Upper lobe of left lung (tissue), 6 donors: Measurements from ENCODE around the gene FURIN. TPM values are rescaled to one million over a fixed set of nuclear protein-coding genes. Genes with fewer than 3 reads are reported as not detected.
A peak's percentile ranks its signal among the peaks of the same experiment; 100 is the strongest.

ENCODE experiments used
- ATAC-seq, 2 donors: fragments of 200-7000 bp; cut with Tn5 transposase; one replicate each; pipeline ENCODE4 v1.9.1; 2022; ENCODE audit warnings: mild to moderate bottlenecking in 2 of 2, moderate library complexity in 2 of 2; ENCODE audit not compliant: low FRiP score in 2 of 2
- DNase-seq, 2 donors: peaks; one replicate each; pipeline ENCODE4 v3.0.0-alpha.2; 2019 to 2020
- H3K27ac ChIP-seq, 4 donors: fragments of 200-600 bp; sonication (generic); one replicate each; pipeline ENCODE4 v1.5.1; 2016 to 2019
- H3K27me3 ChIP-seq, 4 donors: fragments of 200-600 bp; sonication (generic); one replicate each; pipeline ENCODE4 v1.5.1; 2017 to 2019
- H3K36me3 ChIP-seq, 4 donors: fragments of 200-600 bp; sonication (generic); one replicate each; pipeline ENCODE4 v1.5.1; 2016 to 2019
- H3K4me1 ChIP-seq, 4 donors: fragments of 200-600 bp; sonication (generic); one replicate each; pipeline ENCODE4 v1.5.1; 2018 to 2019
- H3K4me3 ChIP-seq, 4 donors: fragments of 200-600 bp; sonication (generic); one replicate each; pipeline ENCODE4 v1.5.1; 2017 to 2019; ENCODE audit warnings: mild to moderate bottlenecking in 2 of 4, moderate library complexity in 1 of 4
- H3K9me3 ChIP-seq, 4 donors: fragments of 200-600 bp; sonication (generic); one replicate each; pipeline ENCODE4 v1.5.1; 2018 to 2019
- CTCF ChIP-seq, 6 experiments: fragments of 450-650 bp in 4 of 6; fragments of 200-600 bp in 2 of 6; sonication (generic) in 2 of 6; IDR thresholded peaks; one replicate each; pipeline ENCODE4 v1.5.1; 2016 to 2019; ENCODE audit warnings: antibody characterized with exemption in 6 of 6
- EP300 ChIP-seq, 4 donors: sonication (generic); formaldehyde crosslinking; IDR thresholded peaks; one replicate each; pipeline ENCODE4 v1.5.1; 2017; ENCODE audit warnings: antibody characterized with exemption in 4 of 4, control low read depth in 2 of 4
- POLR2A ChIP-seq, 4 donors: fragments of 450-650 bp; IDR thresholded peaks; one replicate each; pipeline ENCODE4 v1.5.1; 2016 to 2017; ENCODE audit warnings: antibody characterized with exemption in 4 of 4, mild to moderate bottlenecking in 2 of 4
- POLR2AphosphoS5 ChIP-seq, 2 donors: sonication (generic); formaldehyde crosslinking; IDR thresholded peaks; one replicate each; pipeline ENCODE4 v1.5.1; 2017; ENCODE audit warnings: antibody characterized with exemption in 2 of 2
- WGBS, 2 donors: methylation state at CpG; one replicate each; pipeline ENCODE4 v1.1.5; 2017 to 2018; 5-methylcytosine and 5-hydroxymethylcytosine counted together
- total RNA-seq, 6 donors: library from RNA; depleted of rRNA in 4 of 6; stranded (reverse); fragments of >200 nt in 4 of 6; gene quantifications; one replicate each; pipeline versions ENCODE4 v1.1.0 to v1.2.1, GENCODE V29; 2016 to 2021
- donor health status: DM: no; HTN: no; CAD: no; lungs with moderate emphysema.
- donor health status: DM: no; HTN: yes; CAD: no; lungs with severe emphysema.

Gene FURIN
- total RNA-seq, 6 donors from 2014 or later: 59.0 to 150 (median 108) TPM

GRCh38 chr15:90862487-90862886 is 5.9 kb upstream of the FURIN start:
- no peak for DNase-seq
- H3K4me1 ChIP-seq: peaks cover 11 to 47% (median 35%) of the 10 kb centered on the region in 4 donors

GRCh38 chr15:90862964-90863778 is 5.2 kb upstream of the FURIN start:
- peak; percentile 72 to 81 for ATAC-seq
- Histone ChIP-seq H3K27ac (peak overlapping the region; percentile 64 to 76 (median 75)), H3K4me1 (peaks cover 13 to 49% (median 37%) of the 10 kb centered on the region in 4 donors), H3K9me3 (no peaks in the 10 kb centered on the region), H3K36me3 (no peaks in the 10 kb centered on the region), H3K4me3 (no peak overlapping the region), H3K27me3 (no peaks in the 10 kb centered on the region)
- 42 to 55% methylated on average over 4 to 5 of the region's 5 CpGs for WGBS, 2 donors
- no peak for TF ChIP-seq EP300 (IDR thresholded peaks at IDR 0.05)
- TF ChIP-seq POLR2AphosphoS5 (IDR thresholded peaks at IDR 0.05): peak in 1 of 2 donors; percentile 36
- TF ChIP-seq POLR2A (IDR thresholded peaks at IDR 0.05): peak in 1 of 4 donors; percentile 51
- DNase-seq: peak in 1 of 2 donors; percentile 88

More at GRCh38 chr15:90862487-90862886, 5.9 kb upstream of the FURIN start:
- no peaks in the 10 kb centered on the region for H3K36me3 ChIP-seq
- H3K4me3 ChIP-seq: no peak overlapping the region
- TF ChIP-seq CTCF (IDR thresholded peaks at IDR 0.05) (no peak), POLR2AphosphoS5 (IDR thresholded peaks at IDR 0.05) (no peak)
- H3K9me3 ChIP-seq: no peaks in the 10 kb centered on the region
- H3K27me3 ChIP-seq: no peaks in the 10 kb centered on the region
- peak overlapping the region; percentile 64 to 76 (median 75) for H3K27ac ChIP-seq
- ATAC-seq: no peak
- 91 to 97% methylated on average over 6 of the region's 6 CpGs for WGBS, 2 donors

GRCh38 chr15:90863987-90864386 is 4.4 kb upstream of the FURIN start:
- DNase-seq: no peak
- 93 to 94% methylated on average over 4 of the region's 4 CpGs for WGBS, 2 donors
- peak overlapping the region; percentile 35 to 76 (median 75) for H3K27ac ChIP-seq

GRCh38 chr15:90864507-90864906 is 3.9 kb upstream of the FURIN start:
- TF ChIP-seq EP300 (IDR thresholded peaks at IDR 0.05) (no peak), POLR2AphosphoS5 (IDR thresholded peaks at IDR 0.05) (no peak), CTCF (IDR thresholded peaks at IDR 0.05) (no peak), POLR2A (IDR thresholded peaks at IDR 0.05) (no peak)
- WGBS, 2 donors: 98% methylated on average over 5 to 10 of the region's 10 CpGs
- H3K27me3 ChIP-seq: no peaks in the 10 kb centered on the region
- no peak overlapping the region for H3K4me3 ChIP-seq
- DNase-seq: no peak
- peaks cover 23 to 58% (median 47%) of the 10 kb centered on the region in 4 donors for H3K4me1 ChIP-seq
- H3K27ac ChIP-seq: peak overlapping the region in 1 of 4 donors; percentile 76
- ATAC-seq: no peak
- H3K36me3 ChIP-seq: no peaks in the 10 kb centered on the region
- H3K9me3 ChIP-seq: no peaks in the 10 kb centered on the region

More at GRCh38 chr15:90863987-90864386, 4.4 kb upstream of the FURIN start:
- H3K36me3 ChIP-seq: no peaks in the 10 kb centered on the region
- peaks cover 21 to 57% (median 45%) of the 10 kb centered on the region in 4 donors for H3K4me1 ChIP-seq
- ATAC-seq: no peak
- TF ChIP-seq EP300 (IDR thresholded peaks at IDR 0.05) (no peak), POLR2A (IDR thresholded peaks at IDR 0.05) (no peak)
- no peak overlapping the region for H3K4me3 ChIP-seq
- no peaks in the 10 kb centered on the region for H3K27me3 ChIP-seq
- H3K9me3 ChIP-seq: no peaks in the 10 kb centered on the region

GRCh38 chr15:90865702-90866101 is 2.7 kb upstream of the FURIN start:
- DNase-seq (no peak), ATAC-seq (no peak)
- peaks cover 27 to 62% (median 52%) of the 10 kb centered on the region in 4 donors for H3K4me1 ChIP-seq
- no peaks in the 10 kb centered on the region for H3K9me3 ChIP-seq
- H3K27ac ChIP-seq: no peak overlapping the region
- no peak overlapping the region for H3K4me3 ChIP-seq
- no peaks in the 10 kb centered on the region for H3K36me3 ChIP-seq
- WGBS, 2 donors: 89 to 90% methylated on average over 4 of the region's 4 CpGs
- no peaks in the 10 kb centered on the region for H3K27me3 ChIP-seq
- TF ChIP-seq POLR2AphosphoS5 (IDR thresholded peaks at IDR 0.05): no peak
- no peak for TF ChIP-seq EP300 (IDR thresholded peaks at IDR 0.05)
- no peak for TF ChIP-seq CTCF (IDR thresholded peaks at IDR 0.05)
- TF ChIP-seq POLR2A (IDR thresholded peaks at IDR 0.05): no peak
